Endothelial cell of umbilical vein (primary cell): ENCODE results near the gene PLEKHB2.
A peak's percentile ranks its signal among the peaks of the same experiment; 100 is the strongest.

ENCODE experiments used
- EZH2 ChIP-seq: IDR thresholded peaks from 2 replicates; pipeline ENCODE4 v1.6.1; 2012; ENCODE audit warnings: borderline replicate concordance, low read depth, mild to moderate bottlenecking, moderate library complexity, low read length, inconsistent platforms; ENCODE audit not compliant: severe bottlenecking
- FOS ChIP-seq: IDR thresholded peaks from 2 replicates; pipeline ENCODE4 v1.6.1; 2011; ENCODE audit warnings: mild to moderate bottlenecking, low read length, moderate library complexity, borderline replicate concordance; ENCODE audit not compliant: insufficient read depth
- GATA2 ChIP-seq: IDR thresholded peaks from 2 replicates; pipeline ENCODE4 v1.7.0; 2011; ENCODE audit warnings: low read depth, mild to moderate bottlenecking, moderate library complexity, mixed read lengths, low read length; ENCODE audit not compliant: insufficient read length, insufficient read depth
- JUN ChIP-seq: IDR thresholded peaks from 2 replicates; pipeline ENCODE4 v1.6.1; 2011; ENCODE audit warnings: borderline replicate concordance, low read depth; ENCODE audit not compliant: insufficient read length, insufficient read depth
- MAX ChIP-seq: IDR thresholded peaks from 2 replicates; pipeline ENCODE4 v1.6.1; 2011; ENCODE audit not compliant: insufficient read depth, insufficient read length
- MYC ChIP-seq: IDR thresholded peaks from one replicate; pipeline ENCODE4 v1.6.1; 2011; ENCODE audit warnings: mild to moderate bottlenecking, low read depth, low read length
- POLR2A ChIP-seq: IDR thresholded peaks from 2 replicates; pipeline ENCODE4 v1.6.1; 2012; ENCODE audit warnings: low read depth, mild to moderate bottlenecking, control low read depth, low read length
- POLR2AphosphoS5 ChIP-seq: IDR thresholded peaks from 2 replicates; pipeline ENCODE4 v1.6.1; 2012; ENCODE audit warnings: low read depth, mild to moderate bottlenecking, control low read depth, low read length, moderate library complexity; ENCODE audit not compliant: insufficient read depth
- TF ChIP-seq, protein P1 (sequence below), 2 donors: IDR thresholded peaks; 1 replicate in 1 of 2; 2 replicates in 1 of 2; pipeline ENCODE4 v1.5.1; 2011; ENCODE audit warnings: low read length in 2 of 2, mild to moderate bottlenecking in 2 of 2, moderate library complexity in 2 of 2, control low read depth in 1 of 2, inconsistent platforms in 1 of 2, low read depth in 1 of 2; ENCODE audit not compliant: insufficient read depth in 1 of 2; ENCODE audit errors: extremely low read depth in 1 of 2

DNA sequence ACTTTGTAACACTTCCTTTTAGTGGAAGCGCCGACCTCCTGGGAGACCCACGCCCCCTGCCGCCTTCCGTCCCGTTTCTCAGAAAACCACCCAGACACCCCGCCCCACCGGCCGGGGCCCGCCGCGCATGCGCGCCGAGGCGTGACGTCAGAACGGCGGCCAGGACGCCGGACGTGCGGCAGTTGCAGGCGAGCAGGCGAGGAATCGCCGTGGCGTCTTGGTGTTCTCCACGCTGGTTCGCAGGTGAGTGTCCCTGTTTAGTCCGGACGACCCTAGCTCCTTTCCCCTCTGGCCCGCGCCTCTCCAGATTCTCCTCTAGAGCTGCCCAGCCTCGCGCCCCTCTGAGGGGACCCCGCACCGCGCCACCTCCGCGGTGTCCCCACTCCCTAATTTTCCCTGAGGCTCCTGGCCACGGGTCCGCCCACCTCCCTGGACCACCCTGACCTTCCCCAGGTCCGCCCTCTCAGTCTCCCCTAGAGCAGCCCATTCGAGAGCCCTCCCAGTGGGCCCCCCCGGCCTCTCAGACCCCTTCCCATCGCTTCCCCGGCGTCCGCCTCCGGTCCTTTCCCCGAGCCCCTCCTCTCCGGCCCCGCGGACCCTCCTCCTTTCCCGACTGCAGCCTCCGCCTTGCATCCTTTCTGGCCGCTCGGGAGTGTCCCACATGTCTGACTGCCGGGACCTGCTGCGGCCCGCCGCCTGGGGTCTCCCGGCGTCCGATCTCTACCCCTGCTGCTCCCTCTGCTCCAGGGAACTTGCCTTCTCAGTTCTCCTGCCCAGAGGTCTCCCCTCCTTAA lies at the start of gene PLEKHB2:
- TF ChIP-seq, protein P1, sequence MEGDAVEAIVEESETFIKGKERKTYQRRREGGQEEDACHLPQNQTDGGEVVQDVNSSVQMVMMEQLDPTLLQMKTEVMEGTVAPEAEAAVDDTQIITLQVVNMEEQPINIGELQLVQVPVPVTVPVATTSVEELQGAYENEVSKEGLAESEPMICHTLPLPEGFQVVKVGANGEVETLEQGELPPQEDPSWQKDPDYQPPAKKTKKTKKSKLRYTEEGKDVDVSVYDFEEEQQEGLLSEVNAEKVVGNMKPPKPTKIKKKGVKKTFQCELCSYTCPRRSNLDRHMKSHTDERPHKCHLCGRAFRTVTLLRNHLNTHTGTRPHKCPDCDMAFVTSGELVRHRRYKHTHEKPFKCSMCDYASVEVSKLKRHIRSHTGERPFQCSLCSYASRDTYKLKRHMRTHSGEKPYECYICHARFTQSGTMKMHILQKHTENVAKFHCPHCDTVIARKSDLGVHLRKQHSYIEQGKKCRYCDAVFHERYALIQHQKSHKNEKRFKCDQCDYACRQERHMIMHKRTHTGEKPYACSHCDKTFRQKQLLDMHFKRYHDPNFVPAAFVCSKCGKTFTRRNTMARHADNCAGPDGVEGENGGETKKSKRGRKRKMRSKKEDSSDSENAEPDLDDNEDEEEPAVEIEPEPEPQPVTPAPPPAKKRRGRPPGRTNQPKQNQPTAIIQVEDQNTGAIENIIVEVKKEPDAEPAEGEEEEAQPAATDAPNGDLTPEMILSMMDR (IDR thresholded peaks at IDR 0.05; ENCODE audit: extremely low read depth in 1 of 2, insufficient read depth in 1 of 2, low read depth in 1 of 2, low read length in 2 of 2), result peak in 1 of 2 donors; percentile 30
- peak; percentile 93 for TF ChIP-seq POLR2A
- TF ChIP-seq POLR2AphosphoS5, result peak; percentile 84
- TF ChIP-seq GATA2, result no peak
- TF ChIP-seq EZH2, result no peak
- TF ChIP-seq MAX, result no peak
- TF ChIP-seq MYC, result no peak
- TF ChIP-seq FOS, result no peak
- no peak for TF ChIP-seq JUN
